Activated T-cell treated with anti-CD3 and anti-CD28 coated beads for 1 hour (primary cell): ENCODE measurements around the gene ANXA5.

Experiments used
- DNase-seq: peaks from one replicate; pipeline ENCODE4 v3.0.0-alpha.2; 2020; ENCODE audit warnings: low read depth

ANXA5 gene

GRCh38 chr4:121712001-121712651 is 15.3 kb upstream of the ANXA5 start:
- DNase-seq = no peak

DNA sequence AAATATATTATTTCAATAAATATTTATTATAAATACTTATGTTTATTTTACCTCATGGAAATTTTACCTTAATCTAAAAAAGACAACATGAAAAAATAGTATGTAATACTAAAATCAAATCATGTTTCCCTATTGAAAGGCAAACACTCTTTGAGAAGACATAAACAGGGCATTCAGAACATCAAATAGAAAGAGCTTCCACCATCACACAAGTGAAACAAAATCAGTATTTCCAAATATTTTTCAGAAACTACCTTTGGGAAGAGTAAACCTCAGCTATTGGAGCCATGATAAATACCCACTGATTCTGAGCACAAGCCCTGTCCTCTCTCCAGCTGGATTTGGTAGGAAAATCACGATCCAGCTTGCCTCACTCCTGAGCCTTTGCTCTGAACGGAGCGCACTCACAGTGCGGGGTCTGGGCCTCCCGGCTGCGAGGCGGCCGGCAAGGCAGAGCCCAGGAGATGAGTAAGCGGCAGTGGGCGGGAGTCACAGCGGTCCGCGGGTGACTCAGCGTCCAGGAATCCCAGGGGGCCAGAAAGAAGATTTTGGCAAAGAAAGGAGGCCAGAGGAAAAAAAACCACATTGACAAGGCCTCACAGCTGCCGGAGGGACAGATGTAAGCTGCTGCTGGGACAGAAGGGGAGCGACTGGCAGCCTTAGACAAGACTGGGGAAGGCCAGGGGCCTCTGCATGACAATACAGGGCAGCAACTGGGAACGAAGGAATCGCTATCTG is 14.7 kb upstream of the ANXA5 start:
- DNase-seq = no peak

DNA sequence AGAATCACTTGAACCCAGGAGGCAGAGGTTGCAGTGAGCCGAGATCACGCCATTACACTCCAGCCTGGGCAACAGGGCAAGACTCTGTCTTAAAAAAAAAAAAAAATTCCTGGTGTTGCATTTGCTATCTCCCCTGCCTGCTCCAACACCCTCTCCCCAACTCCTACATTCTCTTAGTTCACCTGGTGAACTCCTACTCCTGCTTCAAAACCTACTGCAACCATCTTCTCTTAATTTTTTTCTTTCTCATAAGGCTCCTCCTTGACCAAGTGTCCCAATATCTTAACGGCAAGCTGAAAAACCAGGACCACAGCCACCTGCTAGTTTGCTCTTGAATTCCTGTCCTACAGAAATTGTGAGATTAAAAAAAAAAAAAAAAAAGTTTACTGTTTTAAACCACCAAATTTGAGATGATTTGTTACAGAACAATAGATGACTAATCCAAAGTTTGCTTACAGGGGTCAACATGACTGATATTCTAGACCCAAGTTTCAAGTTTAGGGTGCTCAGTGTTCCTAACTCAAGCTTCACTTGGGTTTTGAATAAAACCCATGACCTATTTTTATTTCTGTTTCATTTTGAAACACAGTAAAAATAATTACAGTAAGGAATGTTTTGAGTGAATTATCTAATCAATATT is 13.1 kb upstream of the ANXA5 start:
- no peak for DNase-seq

- no peak for DNase-seq
Measured at GRCh38 chr4:121707344-121707743, 10.6 kb upstream of the ANXA5 start.

- DNase-seq = no peak
Measured at GRCh38 chr4:121706595-121707021, 9.8 kb upstream of the ANXA5 start.

DNA sequence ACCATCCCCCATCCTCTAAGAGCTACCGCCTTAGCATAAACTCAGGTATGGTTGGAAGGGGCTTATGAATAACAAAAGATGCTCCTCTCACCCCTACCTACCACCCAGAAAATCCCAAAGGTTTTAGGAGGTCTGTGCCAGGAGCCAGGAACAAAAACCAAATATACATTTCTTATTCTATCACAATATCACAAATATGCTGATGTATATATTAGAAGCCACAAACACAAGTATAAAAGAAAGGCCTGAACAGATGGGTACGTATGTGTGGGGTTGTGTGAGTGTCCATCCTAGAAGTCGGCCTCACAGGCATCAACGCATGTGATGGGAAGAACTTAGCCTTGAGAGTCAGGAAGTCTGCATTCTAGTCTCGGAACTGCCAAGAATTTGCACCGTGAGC is 8.7 kb upstream of the ANXA5 start:
- no peak for DNase-seq

DNA sequence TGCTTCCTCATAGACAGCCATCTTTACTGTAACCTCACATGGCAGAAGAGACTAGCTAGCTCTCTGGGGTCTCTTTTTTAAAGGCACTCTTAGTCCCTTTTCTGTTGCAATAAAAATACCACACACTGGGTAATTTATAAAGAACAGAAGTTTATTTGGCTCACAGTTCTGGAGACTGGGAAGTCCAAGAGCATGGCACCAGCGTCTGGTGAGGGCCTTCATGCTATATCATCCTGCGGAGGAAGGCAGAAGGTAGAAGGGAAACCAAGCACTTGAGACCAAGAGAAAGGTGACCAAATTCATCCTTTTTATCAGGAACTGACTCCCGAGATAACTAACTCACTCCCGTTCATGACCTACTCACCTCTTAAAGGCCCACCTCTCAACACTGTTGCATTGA is 5.4 kb upstream of the ANXA5 start:
- DNase-seq = no peak

DNA sequence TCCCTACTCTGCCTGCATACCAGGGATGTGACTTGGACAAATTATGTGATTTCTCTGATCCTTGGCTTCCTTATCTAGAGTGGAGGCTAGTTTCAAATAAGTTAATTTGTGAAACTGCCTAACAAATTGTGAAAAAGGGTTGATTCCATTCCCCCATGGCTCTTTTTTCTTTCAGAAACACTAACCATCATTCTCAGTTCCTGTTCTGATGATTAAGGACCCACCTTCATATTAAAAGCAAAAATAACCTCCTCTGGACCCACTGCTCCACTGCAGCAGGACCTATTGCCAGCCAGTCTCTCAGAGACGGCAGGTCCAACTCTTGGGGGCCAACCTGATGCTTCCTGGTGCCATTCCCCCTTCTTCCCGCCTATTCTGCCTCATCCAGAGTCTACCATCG is 4.5 kb upstream of the ANXA5 start:
- no peak for DNase-seq

GRCh38 chr4:121698236-121698671 is 1.5 kb upstream of the ANXA5 start:
- no peak for DNase-seq

GRCh38 chr4:121697564-121697963 is 784 bp upstream of the ANXA5 start:
- no peak for DNase-seq

DNA sequence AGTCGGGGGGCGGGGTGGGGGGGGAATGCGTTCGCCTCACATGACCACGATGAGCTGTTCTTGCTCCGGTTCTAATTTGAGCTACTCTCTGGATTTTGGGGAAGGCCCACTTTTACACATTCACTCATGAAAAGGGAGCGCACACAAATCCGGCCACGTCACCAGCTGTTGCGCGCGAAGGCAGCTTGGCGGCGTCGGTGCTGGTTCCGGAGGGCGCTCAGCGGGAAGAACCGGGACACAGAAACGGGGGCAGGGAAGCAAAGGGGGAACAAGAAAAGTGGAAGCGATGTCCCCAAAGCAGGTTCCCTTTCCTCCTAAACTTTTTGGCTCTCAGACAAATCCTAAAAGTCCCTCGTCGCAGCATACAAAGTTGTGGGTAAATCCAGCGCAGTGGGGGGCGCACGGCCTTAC is 605 bp downstream of the ANXA5 start:
- peak; percentile 33 for DNase-seq

GRCh38 chr4:121693886-121694285 is 2.9 kb downstream of the ANXA5 start:
- DNase-seq = no peak

GRCh38 chr4:121693450-121693849 is 3.3 kb downstream of the ANXA5 start:
- DNase-seq = no peak

GRCh38 chr4:121692261-121692660 is 4.5 kb downstream of the ANXA5 start:
- DNase-seq = no peak

DNA sequence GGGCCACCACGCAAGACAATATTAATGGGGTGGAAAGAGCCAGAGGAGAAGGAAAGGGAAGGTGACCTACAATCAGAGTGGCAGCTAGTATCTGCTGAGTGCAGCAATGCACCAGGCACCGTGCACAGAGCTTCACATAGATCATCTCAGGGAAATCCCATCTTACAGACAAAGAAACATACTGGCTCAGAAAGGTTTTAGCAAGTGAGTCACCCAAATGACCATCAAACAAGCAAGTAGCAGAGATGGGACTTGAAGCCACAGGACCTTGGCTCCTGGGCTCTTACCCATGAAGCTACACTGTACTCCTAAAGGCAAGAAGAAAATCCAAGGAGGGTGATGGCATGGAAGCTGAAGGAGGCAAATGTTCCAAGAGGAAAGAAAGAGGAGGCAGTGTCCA is 6.8 kb downstream of the ANXA5 start:
- no peak for DNase-seq

- DNase-seq = no peak
Measured at GRCh38 chr4:121688701-121689100, 8.1 kb downstream of the ANXA5 start.

- no peak for DNase-seq
Measured at GRCh38 chr4:121688261-121688660, 8.5 kb downstream of the ANXA5 start.

- DNase-seq = no peak
Measured at GRCh38 chr4:121686255-121686654, 10.5 kb downstream of the ANXA5 start.

DNA sequence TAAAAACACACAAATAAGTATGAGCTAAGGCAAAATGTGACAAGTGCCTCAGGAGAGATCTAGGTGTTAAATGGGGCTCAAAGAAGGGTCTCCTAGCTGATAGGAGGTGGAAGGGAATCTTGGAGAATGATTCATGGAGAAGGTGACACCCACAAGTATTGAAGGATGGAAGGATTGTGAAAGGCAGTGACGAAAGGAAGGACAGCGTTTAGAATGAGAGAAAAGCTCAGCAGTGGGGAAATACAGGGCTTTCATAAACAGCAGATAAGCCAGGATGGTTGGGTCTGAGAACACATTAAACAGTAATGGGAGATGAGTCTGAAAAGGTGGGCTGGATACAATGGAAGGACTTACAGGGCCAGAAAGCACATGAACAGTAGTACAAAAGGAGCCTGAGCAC is 11.5 kb downstream of the ANXA5 start:
- DNase-seq = no peak

GRCh38 chr4:121684561-121684960 is 12.2 kb downstream of the ANXA5 start:
- no peak for DNase-seq

- no peak for DNase-seq
Measured at GRCh38 chr4:121684016-121684415, 12.8 kb downstream of the ANXA5 start.

DNA sequence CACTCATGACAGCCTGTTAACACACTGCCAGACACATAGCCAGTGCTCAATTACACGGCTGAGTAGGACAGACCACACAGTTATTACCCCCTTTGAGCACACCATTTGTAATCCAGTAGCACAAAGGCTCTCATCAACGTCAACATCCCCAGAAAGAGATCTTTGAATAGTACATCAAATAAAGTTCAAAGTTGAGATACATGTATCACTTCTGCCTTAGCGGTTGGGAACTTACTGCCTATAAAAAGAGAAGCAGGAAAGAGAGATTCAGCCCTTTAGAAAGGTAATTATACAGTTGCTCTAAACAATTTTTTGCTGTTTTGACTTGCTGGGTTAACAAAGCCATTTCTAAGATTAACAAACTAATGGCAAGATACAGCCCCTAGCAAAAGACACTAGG is 16.2 kb downstream of the ANXA5 start:
- DNase-seq = no peak

GRCh38 chr4:121679951-121680350 is 16.8 kb downstream of the ANXA5 start:
- no peak for DNase-seq
